RWPE2 (cell line): Measurements from ENCODE around the gene TRIM16.
A peak's percentile ranks its signal among the peaks of the same experiment; 100 is the strongest.
"Not testable (repeated sequence)": the region's sequence is repeated elsewhere in the genome, so short reads cannot be mapped to it uniquely, and the experiment has no call there.

Experiments used
- ATAC-seq: fragments of 200-7000 bp; cut with Tn5 transposase; 3 replicates; pipeline ENCODE4 v1.9.1; 2021; ENCODE audit warnings: low read depth
- DNase-seq: peaks from one replicate; pipeline ENCODE4 v3.0.0-alpha.2; 2020; ENCODE audit warnings: low spot score
- H3K27ac ChIP-seq: fragments of 450-650 bp; 2 replicates; pipeline ENCODE4 v1.5.1; 2017; ENCODE audit warnings: mild to moderate bottlenecking; ENCODE audit not compliant: poor library complexity, severe bottlenecking
- H3K27me3 ChIP-seq: fragments of 250-450 bp; sonication (Bioruptor Pico); 2 replicates; pipeline ENCODE4 v1.5.1; 2021; ENCODE audit warnings: mild to moderate bottlenecking, moderate library complexity; ENCODE audit not compliant: insufficient read depth, poor library complexity, severe bottlenecking
- H3K36me3 ChIP-seq: fragments of 250-450 bp; sonication (Bioruptor Pico); 2 replicates; pipeline ENCODE4 v1.5.1; 2020; ENCODE audit warnings: low read depth, mild to moderate bottlenecking, moderate library complexity
- H3K4me1 ChIP-seq: fragments of 250-450 bp; sonication (Bioruptor Pico); 2 replicates; pipeline ENCODE4 v1.5.1; 2021; ENCODE audit warnings: mild to moderate bottlenecking, moderate library complexity; ENCODE audit not compliant: insufficient read depth, poor library complexity, severe bottlenecking
- H3K4me3 ChIP-seq: fragments of 250-450 bp; sonication (Bioruptor Pico); 2 replicates; pipeline ENCODE4 v1.5.1; 2021; ENCODE audit warnings: mild to moderate bottlenecking, moderate library complexity; ENCODE audit not compliant: severe bottlenecking
- H3K9me3 ChIP-seq: fragments of 250-450 bp; sonication (Bioruptor Pico); 2 replicates; pipeline ENCODE4 v1.5.1; 2021; ENCODE audit warnings: mild to moderate bottlenecking, moderate library complexity; ENCODE audit not compliant: severe bottlenecking
- TF ChIP-seq, protein P1 (sequence below): fragments of 450-650 bp; IDR thresholded peaks from one replicate; pipeline ENCODE4 v1.5.1; 2017; ENCODE audit warnings: mild to moderate bottlenecking, moderate library complexity; ENCODE audit not compliant: poor library complexity, severe bottlenecking

TRIM16 gene

DNA sequence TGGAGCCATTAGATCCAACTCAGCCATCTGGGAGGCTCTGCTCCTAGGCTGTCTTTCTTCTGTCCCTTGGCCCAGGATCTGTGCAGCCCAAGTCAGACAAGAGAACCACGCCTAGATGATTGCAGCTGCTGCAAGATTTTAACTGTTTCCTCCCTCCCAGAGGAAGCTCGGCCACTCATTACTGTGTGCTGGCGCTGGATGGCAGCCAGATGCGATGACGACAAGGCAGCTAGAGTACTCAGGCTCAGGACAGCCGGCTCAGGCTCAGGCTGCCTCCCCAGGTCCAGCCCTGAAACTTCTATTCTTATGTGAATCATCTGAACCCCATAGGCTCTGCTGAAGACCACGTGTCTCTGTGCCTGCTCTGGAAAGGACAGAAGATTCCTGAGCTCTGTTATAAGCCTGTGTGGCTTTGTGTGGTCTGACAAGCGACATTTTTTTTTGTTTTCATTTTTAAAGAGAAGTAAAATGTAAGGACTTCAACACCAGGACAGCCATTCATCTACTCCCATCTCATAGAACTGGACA lies 32.5 kb downstream of the TRIM16 start:
- H3K4me1 ChIP-seq: peaks cover 31% of the 10 kb centered on the region
- peaks cover 10% of the 10 kb centered on the region for H3K36me3 ChIP-seq
- ATAC-seq: peak; percentile 95
- H3K4me3 ChIP-seq: peak overlapping the region; percentile 63
- DNase-seq: peak; percentile 96
- H3K27ac ChIP-seq: peak overlapping the region; percentile 77
- TF ChIP-seq, protein P1, sequence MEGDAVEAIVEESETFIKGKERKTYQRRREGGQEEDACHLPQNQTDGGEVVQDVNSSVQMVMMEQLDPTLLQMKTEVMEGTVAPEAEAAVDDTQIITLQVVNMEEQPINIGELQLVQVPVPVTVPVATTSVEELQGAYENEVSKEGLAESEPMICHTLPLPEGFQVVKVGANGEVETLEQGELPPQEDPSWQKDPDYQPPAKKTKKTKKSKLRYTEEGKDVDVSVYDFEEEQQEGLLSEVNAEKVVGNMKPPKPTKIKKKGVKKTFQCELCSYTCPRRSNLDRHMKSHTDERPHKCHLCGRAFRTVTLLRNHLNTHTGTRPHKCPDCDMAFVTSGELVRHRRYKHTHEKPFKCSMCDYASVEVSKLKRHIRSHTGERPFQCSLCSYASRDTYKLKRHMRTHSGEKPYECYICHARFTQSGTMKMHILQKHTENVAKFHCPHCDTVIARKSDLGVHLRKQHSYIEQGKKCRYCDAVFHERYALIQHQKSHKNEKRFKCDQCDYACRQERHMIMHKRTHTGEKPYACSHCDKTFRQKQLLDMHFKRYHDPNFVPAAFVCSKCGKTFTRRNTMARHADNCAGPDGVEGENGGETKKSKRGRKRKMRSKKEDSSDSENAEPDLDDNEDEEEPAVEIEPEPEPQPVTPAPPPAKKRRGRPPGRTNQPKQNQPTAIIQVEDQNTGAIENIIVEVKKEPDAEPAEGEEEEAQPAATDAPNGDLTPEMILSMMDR: peak; percentile 18
- no peaks in the 10 kb centered on the region for H3K9me3 ChIP-seq
- no peaks in the 10 kb centered on the region for H3K27me3 ChIP-seq

- TF ChIP-seq, protein P1: no peak
- DNase-seq (no peak), ATAC-seq (peak; percentile 14)
- Histone ChIP-seq H3K27me3 (no peaks in the 10 kb centered on the region), H3K27ac (peak overlapping the region; percentile 77), H3K4me1 (peaks cover 33% of the 10 kb centered on the region), H3K4me3 (peak overlapping the region; percentile 63), H3K36me3 (peaks cover 10% of the 10 kb centered on the region), H3K9me3 (no peaks in the 10 kb centered on the region)
Observed at GRCh38 chr17:15650741-15651582, 33.1 kb downstream of the TRIM16 start.

- H3K4me3 ChIP-seq: peak overlapping the region; percentile 63
- H3K9me3 ChIP-seq: no peaks in the 10 kb centered on the region
- ATAC-seq (no peak), DNase-seq (no peak)
- H3K36me3 ChIP-seq: peaks cover 13% of the 10 kb centered on the region
- TF ChIP-seq, protein P1: no peak
- H3K27me3 ChIP-seq: no peaks in the 10 kb centered on the region
- peaks cover 37% of the 10 kb centered on the region for H3K4me1 ChIP-seq
- H3K27ac ChIP-seq: peak overlapping the region; percentile 77
Observed at GRCh38 chr17:15649861-15650421, 34.2 kb downstream of the TRIM16 start.

DNA sequence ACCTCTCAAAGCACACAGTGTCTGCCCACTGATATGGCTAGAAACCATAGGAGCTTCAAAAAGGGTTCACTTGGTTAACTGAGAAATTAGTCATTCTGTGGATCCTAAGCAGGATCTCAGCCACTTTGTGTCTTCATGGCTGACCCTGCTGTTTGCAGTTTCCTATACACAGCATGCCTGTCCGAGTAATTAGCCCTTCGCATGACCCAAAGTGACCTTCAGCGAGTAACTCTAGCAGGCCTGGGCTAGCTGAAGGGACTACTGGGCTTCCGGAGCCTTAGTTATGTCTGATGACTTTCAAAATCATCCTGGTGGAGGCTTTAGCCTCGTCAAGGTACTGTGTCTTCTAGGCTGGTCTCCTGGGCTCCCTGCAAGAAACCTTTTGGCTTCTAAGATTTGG lies 35.7 kb downstream of the TRIM16 start:
- Histone ChIP-seq H3K4me1 (peaks cover 37% of the 10 kb centered on the region), H3K27me3 (no peaks in the 10 kb centered on the region), H3K9me3 (no peaks in the 10 kb centered on the region), H3K27ac (peak overlapping the region; percentile 77), H3K36me3 (peaks cover 13% of the 10 kb centered on the region), H3K4me3 (peak overlapping the region; percentile 11)
- TF ChIP-seq, protein P1: no peak
- DNase-seq (no peak), ATAC-seq (no peak)

GRCh38 chr17:15645942-15646312 lies 38.2 kb downstream of the TRIM16 start:
- ATAC-seq: peak; percentile 52
- DNase-seq: not testable (repeated sequence)

GRCh38 chr17:15645099-15645941 lies 38.8 kb downstream of the TRIM16 start:
- H3K27me3 ChIP-seq, H3K4me3 ChIP-seq, H3K9me3 ChIP-seq, DNase-seq: not testable (repeated sequence)
- H3K36me3 ChIP-seq: peaks cover 26% of the 10 kb centered on the region
- H3K27ac ChIP-seq: peak overlapping the region; percentile 83
- peak; percentile 22; the same call in 2 of the 3 replicates for ATAC-seq
- peaks cover 35% of the 10 kb centered on the region for H3K4me1 ChIP-seq

More at GRCh38 chr17:15645942-15646312, 38.2 kb downstream of the TRIM16 start:
- H3K27me3 ChIP-seq, H3K9me3 ChIP-seq, H3K4me3 ChIP-seq: not testable (repeated sequence)
- peaks cover 36% of the 10 kb centered on the region for H3K4me1 ChIP-seq
- H3K27ac ChIP-seq: peak overlapping the region; percentile 83
- peaks cover 23% of the 10 kb centered on the region for H3K36me3 ChIP-seq
